ENCODE measurements around the gene SSX5. TPM values are rescaled to one million over a fixed set of nuclear protein-coding genes. Genes with fewer than 3 reads are reported as not detected.

The SSX5 gene
- total and polyA plus RNA-seq, 4 experiments from 2014 or later, result not detected

Other genes starting within 250 kb of the SSX5 start
- 10 to 100 TPM; 13.2 to 13.3 TPM for gene ZNF182, start 192.8 kb downstream of the SSX5 start, total RNA-seq
- 1 to 10 TPM; 2.9 to 7.6 TPM for gene ZNF182, start 192.8 kb downstream of the SSX5 start, polyA plus RNA-seq
- gene SPACA5, start 189.8 kb downstream of the SSX5 start, total RNA-seq, result not detected
- gene SPACA5, start 189.8 kb downstream of the SSX5 start, polyA plus RNA-seq, result not detected
- 1 to 10 TPM; 4.9 to 6.1 TPM for gene ZNF630, start 125.2 kb downstream of the SSX5 start, total RNA-seq
- gene ZNF630, start 125.2 kb downstream of the SSX5 start, polyA plus RNA-seq, result 1 to 10 TPM; 1.0 to 1.3 TPM
- not detected for gene SPACA5B, start 66.2 kb downstream of the SSX5 start, total RNA-seq
- not detected for gene SPACA5B, start 66.2 kb downstream of the SSX5 start, polyA plus RNA-seq
- not detected for gene SSX1, start 58.6 kb upstream of the SSX5 start, total RNA-seq
- gene SSX1, start 58.6 kb upstream of the SSX5 start, polyA plus RNA-seq, result not detected
- not detected for gene SSX3, start 159.9 kb upstream of the SSX5 start, total RNA-seq
- gene SSX3, start 159.9 kb upstream of the SSX5 start, polyA plus RNA-seq, result not detected
- not detected for gene SSX4, start 186.7 kb upstream of the SSX5 start, total RNA-seq
- not detected for gene SSX4, start 186.7 kb upstream of the SSX5 start, polyA plus RNA-seq
- not detected for gene SSX4B, start 215.2 kb upstream of the SSX5 start, total RNA-seq
- not detected for gene SSX4B, start 215.2 kb upstream of the SSX5 start, polyA plus RNA-seq